Activated T-cell treated with anti-CD3 and anti-CD28 coated beads, Interleukin-2, amount 50 U/mL, for 48 hours (primary cell): Measurements from ENCODE around the gene TSPEAR.
"Not testable (repeated sequence)": the region's sequence is repeated elsewhere in the genome, so short reads cannot be mapped to it uniquely, and the experiment has no call there.

Experiments used
- DNase-seq, 2 experiments: peaks; one replicate each; pipeline ENCODE4 v3.0.0-alpha.2; 2020

Gene TSPEAR

DNA sequence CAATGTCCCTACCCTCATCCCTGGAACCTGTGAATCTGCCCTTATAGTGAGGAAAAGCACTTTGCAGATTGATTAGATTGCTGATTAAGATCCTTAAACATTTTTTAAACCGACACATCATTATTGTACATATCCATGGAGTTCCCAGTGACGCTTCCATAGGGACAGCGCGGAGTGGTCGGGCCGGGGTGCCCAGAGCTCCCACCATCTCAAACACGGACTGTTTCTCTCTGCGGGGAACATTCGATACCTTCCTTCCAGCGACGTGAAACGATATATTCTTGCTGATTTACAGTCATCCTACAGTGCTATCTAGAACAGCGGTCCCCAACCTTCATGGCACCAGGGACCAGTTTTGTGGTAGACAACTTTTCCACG lies 10.4 kb downstream of the TSPEAR start:
- no peak for DNase-seq

- DNase-seq, result no peak
Observed at GRCh38 chr21:44700101-44701022, 11.0 kb downstream of the TSPEAR start.

DNA sequence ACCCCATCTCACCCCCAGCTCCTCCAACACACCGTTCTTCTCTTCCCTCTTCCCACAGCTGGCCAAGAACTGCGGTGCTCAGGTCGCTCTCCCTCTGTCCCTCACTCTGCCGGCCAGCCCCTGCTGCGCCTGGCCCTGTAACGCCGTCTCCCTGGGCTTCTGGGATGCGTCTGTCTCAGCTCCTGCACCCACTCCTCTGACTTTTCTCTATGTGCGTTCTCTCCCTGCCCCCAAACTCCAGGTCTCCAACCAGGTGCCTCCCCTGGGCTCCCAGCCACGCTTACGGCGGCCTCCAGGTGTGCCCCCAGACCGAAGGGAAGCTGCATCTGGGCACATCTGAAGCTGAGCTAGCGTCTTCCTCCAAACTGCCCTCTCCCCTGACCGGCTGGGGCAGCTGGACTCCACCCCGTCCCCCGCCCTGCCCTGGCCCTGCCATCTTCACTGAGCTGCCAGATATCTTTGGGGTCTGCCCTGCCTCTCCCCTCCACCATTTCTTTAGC lies 11.8 kb downstream of the TSPEAR start:
- no peak for DNase-seq

DNA sequence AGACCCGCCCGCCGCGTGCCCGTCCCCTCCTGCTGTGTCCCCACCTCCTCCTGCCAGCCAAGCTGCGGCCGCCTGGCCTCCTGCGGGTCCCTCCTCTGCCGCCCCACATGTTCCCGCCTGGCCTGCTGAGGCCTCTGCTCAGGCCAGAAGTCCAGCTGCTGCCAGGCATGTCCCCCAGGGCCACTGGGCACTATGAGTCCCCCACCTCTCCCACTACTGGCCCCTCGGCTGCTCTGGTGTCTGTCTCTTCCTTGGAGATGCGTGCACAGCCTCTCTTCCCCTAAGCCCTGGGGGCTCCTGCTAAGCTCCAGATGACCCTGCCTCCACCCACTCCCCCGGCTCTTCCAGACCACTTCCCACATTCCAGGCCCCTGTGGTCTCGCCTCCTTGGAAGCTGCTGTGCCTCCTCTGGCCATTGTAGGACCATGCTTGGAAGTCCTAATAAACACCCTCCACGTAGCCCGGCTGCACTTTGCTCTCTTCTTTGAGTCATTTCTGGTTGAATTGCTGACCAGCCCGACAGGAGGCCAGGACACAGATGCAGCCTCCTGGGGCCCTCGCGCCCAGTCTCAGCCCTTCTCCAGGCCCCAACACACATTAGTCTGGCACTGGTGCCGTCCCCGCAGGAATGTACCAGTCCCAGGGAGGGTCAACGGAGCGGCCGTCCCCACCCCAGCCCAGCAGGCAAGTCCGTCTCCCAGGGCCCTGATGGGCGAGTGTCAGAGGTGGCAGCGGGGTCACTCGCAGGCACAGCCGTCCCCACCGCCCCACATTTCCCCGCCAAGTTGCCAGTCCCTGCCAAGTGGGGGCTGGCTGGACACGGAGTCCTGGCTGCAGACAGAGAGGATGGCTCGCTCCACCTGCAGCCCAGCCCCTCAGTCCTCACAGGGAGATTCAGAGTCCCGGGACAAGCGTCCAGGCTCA lies 13.3 kb downstream of the TSPEAR start:
- DNase-seq, result no peak

- DNase-seq, result not testable (repeated sequence)
Observed at GRCh38 chr21:44697172-44697810, 14.1 kb downstream of the TSPEAR start, which contains the start of gene KRTAP10-12. TSS of gene KRTAP10-12 (plus strand) at chr21:44697172. CDS start at chr21:44697202, 30 bp downstream.

DNA sequence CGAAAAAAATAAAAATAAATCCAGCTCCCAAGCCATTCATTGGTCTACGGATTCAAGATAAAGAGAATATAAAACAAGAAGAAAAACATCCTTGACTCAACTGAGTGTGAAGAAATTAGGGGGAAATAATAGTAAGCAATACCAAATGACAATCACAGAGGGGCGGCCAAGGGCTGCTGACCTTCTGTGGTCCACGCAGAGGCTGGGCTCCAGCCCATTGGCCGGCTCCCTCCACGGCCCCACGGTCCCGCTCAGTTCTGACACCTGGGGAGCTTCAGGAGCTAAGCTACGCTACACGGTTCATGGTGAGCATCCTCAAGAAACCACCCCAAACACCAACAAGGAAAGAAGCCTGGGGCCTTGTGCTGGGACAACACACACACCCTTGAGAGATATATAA lies 14.8 kb downstream of the TSPEAR start:
- DNase-seq, result no peak

- no peak for DNase-seq
Observed at GRCh38 chr21:44695641-44696040, 15.7 kb downstream of the TSPEAR start.

DNA sequence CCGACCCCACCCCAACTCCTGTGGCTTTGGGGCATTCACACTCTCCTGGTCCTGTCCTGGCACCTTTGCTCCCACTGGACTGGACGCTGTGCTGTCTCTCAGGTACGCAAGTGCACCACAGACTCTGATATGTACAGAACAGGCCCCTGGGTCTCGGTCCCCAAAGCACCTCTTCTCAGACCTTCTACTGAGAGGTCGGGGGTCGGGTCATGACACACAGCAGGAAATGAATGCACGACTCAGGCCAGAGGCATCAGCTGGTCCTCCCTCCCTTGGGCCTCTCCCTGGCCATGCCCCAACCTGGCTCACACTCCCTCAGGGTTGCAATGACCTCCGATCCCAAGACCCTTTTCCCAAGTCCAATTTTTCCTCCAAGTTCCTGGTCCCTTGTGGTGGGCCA lies 16.2 kb downstream of the TSPEAR start:
- DNase-seq, result no peak

DNA sequence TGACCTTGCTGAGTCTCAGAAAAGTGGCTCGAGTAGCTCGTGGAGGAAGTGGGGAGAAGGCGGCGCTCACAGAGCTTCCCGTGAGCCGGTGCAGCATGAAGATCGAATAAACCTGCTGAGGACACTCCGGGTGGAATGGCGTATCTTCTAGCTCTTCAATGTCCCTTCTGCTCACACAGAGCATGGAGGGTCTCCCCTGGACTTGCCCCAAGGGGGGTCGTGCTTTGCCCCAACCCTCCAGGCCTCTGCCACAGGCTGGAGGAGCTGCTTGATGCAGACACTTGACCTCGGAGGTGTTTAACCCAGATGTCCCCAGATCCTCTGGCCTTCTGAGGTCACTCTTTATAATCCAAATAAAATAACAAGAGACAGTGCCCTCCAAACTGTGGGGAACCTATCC lies 16.6 kb downstream of the TSPEAR start:
- no peak for DNase-seq

GRCh38 chr21:44692798-44693512 lies 18.4 kb downstream of the TSPEAR start:
- no peak for DNase-seq

- no peak for DNase-seq
Observed at GRCh38 chr21:44691686-44692085, 19.7 kb downstream of the TSPEAR start.

- DNase-seq, result not testable (repeated sequence)
Observed at GRCh38 chr21:44689740-44690139, 21.6 kb downstream of the TSPEAR start.

DNA sequence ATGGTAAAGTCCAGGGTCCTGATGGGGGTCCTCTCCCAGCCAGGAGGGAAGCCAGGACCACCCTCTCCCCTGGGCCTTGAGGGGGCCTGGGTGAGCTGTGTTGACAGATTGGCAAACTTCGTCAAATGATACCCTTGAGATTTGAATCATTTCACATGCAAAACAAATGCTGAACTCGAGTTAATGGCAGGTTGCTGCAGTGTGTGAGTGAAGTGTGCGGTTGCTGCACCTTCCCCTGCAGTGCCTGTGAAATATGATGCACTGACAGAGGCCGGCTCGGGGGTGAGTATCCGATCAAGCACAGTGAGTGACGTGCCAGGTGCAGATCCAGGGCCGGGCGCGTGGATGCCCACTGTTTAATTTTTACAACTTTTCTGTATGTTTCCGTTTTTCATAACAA lies 23.7 kb downstream of the TSPEAR start:
- no peak for DNase-seq

GRCh38 chr21:44686843-44687561 lies 24.4 kb downstream of the TSPEAR start:
- no peak for DNase-seq

GRCh38 chr21:44686000-44686781 lies 25.2 kb downstream of the TSPEAR start:
- no peak for DNase-seq

- not testable (repeated sequence) for DNase-seq
Observed at GRCh38 chr21:44685050-44685449, 26.3 kb downstream of the TSPEAR start.

DNA sequence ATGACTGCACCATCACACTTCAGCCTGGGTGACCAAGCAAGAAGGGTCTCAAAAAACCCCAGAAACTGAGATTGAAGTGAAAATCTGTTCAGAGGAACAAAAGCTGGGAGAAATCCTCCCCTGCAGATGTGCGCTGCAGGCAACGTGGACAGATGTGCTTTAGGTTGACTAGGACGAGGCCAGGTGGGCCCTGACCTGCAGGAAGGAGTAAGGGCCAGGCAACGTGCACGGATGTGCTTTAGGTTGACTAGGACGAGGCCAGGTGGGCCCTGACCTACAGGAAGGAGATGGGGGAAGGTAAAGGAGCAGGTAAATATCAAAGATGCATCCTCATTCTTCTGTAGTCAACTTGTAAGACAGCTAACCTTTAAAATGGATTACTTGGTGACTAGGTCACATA lies 26.9 kb downstream of the TSPEAR start:
- no peak for DNase-seq

GRCh38 chr21:44684077-44684476 lies 27.3 kb downstream of the TSPEAR start:
- DNase-seq, result no peak

DNA sequence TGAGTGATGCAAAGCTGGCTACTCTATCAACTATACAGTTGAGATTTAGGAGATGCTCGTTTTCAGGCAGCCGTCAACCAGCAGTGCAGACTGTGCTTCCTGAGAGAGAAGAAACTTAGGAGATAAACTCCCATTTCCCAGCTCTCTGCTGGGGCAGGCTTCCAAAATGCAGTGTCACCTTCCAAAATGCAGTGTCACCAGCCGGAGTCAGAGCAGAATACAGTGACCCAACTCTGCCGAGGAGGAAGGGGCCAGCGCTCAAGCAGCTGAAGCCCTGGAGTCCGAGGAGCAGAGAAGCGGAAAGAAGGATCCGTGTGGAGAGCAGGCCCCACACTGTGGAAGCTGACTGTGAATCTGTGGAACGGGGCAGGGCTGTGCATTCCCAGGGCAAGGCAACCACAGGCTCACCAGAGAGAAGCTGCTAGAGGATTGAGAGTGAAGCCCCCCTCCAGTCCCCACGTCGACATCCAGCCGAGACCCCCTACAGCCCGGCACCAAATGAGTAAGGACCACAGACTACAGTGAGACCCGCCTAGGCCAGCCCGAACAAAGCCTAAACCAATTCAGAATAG lies 28.7 kb downstream of the TSPEAR start:
- no peak for DNase-seq

- no peak for DNase-seq
Observed at GRCh38 chr21:44681861-44682579, 29.4 kb downstream of the TSPEAR start, which contains the start of gene KRTAP12-1. TSS of gene KRTAP12-1 (minus strand) at chr21:44682163. CDS start at chr21:44682123, 40 bp downstream.
